GM21381 (cell line): Measurements from ENCODE around the gene COL9A3.
"Not testable (repeated sequence)": the region's sequence is repeated elsewhere in the genome, so short reads cannot be mapped to it uniquely, and the experiment has no call there.

Experiments
- ATAC-seq: cut with Tn5 transposase; IDR thresholded peaks from one replicate; pipeline ENCODE4 v1.9.1; 2021; ENCODE audit warnings: mild to moderate bottlenecking, moderate library complexity; ENCODE audit not compliant: unreplicated experiment

The COL9A3 gene

GRCh38 chr20:62832951-62833391 lies 16.1 kb downstream of the COL9A3 start:
- ATAC-seq = no peak

- no peak for ATAC-seq
These were observed 18.3 kb downstream of the COL9A3 start for GRCh38 chr20:62834967-62835730.

DNA sequence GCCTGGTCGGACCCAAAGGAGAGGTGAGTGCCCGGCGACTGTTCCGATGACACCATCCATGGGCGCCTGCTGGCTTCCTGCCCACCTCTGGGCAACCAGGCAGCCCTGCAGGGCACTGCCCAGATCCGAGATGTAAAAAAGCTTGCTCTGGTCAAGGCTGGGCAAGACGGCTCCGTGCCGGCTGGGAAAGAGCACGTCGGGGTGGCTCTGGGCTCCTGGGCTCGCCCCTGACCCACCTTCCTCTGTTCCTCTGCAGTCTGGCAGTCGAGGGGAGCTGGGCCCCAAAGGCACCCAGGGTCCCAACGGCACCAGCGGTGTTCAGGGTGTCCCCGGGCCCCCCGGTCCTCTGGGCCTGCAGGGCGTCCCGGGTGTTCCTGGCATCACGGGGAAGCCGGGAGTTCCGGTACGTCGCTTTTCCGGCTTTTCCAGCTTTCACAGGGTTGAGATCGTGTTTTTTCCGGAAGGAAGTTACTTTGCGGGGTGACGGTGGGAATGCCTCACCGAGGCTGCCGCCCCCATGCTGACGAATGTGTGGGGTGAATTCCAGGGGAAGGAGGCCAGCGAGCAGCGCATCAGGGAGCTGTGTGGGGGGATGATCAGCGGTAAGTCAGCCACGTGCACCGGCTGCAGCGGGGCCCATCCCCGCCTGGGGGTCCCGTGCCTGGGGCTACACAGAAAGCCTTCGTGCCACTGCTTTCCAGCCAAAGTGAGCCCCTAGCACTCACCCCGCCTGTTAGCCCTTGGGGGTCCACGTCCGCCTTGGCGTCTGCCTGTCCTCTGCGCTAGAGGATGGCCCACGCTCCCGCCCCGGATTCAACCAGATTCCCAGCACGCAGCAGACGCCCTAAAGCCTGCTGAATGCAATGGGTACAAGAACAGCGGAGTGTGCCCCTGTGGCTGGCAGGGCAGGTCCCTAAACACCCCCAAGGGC lies 19.3 kb downstream of the COL9A3 start:
- no peak for ATAC-seq

GRCh38 chr20:62836967-62837490 lies 20.2 kb downstream of the COL9A3 start:
- no peak for ATAC-seq

DNA sequence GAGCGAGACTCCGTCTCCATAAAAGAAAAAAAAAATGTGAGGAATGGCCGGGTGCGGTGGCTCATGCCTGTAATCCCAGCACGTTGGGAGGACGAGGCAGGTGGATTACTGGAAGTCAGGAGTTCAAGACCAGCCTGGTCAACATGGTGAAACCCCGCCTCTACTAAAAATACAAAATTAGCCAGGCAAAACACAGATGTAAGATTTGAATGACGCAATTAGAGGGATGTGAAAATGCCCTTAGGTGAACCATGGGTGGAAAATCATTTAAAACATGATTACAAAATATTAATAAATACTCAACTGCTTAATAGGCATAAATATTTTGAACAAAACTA lies 20.9 kb downstream of the COL9A3 start:
- ATAC-seq = no peak

- peak; percentile 70 for ATAC-seq
These were observed 21.5 kb downstream of the COL9A3 start for GRCh38 chr20:62838128-62838891.

DNA sequence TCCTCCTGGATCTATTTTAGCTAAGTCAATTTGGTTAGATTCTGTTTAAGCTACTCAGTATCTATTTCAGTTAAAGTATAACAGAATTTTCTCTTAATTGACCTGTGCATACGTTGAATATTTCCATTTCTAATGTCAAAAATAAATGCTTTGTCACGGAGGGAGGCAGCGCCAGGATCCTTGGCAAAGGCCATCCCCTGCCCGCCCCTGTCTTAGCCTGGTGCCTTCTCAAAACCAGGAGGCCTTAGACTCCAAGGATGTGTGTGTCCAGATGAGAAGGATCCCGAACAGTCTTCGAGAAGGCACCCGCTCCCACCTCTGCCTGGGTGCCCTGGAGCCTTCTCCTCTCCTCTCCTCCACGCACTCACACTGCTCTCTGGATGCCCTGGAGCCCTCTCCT lies 22.4 kb downstream of the COL9A3 start:
- no peak for ATAC-seq

- no peak for ATAC-seq
These were observed 23.0 kb downstream of the COL9A3 start for GRCh38 chr20:62839816-62840215.

DNA sequence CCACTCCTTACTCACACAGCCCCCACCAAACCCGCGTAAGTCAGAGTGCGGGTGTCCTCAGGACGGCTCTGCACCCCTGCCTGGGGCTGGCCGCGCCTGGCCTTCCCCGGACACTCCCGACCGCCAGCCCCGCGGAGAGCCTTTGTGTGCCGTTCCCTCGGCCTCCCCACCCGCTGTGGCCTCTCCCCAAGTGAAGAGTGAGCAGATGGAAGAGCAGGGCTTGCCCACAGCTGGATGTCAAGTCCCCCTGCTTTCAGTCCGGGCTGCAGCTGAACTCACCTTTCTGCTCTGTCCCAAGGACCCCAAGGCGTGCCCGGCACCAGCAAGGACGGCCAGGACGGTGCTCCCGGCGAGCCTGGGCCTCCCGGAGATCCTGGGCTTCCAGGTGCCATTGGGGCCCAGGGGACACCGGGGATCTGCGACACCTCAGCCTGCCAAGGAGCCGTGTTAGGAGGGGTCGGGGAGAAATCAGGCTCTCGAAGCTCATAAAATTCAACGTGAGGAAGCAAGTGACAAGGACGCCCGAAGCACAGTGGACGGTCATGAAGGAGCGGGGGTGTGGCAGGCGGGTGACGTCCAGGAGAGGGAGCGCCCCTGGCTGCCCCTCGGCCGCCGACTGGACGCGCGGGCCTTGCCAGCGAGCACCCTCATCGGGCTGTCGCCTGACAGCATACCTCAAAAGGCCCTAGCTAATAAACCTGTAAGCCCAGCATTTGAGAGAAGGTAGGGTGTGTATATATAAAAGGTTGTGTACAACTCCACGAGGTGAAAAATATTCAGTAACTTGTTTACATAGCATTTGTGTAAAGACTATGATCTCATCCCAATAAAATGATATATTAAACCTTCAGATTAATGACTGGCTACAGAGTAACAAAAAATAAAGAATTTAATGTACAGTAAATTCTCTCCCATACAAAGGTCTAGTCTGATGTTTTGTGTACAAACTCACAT lies 23.7 kb downstream of the COL9A3 start:
- no peak for ATAC-seq

- no peak for ATAC-seq
These were observed 24.9 kb downstream of the COL9A3 start for GRCh38 chr20:62841705-62842212.

- no peak for ATAC-seq
These were observed 26.8 kb downstream of the COL9A3 start for GRCh38 chr20:62843656-62844055.

GRCh38 chr20:62844182-62844581 lies 27.3 kb downstream of the COL9A3 start:
- no peak for ATAC-seq

DNA sequence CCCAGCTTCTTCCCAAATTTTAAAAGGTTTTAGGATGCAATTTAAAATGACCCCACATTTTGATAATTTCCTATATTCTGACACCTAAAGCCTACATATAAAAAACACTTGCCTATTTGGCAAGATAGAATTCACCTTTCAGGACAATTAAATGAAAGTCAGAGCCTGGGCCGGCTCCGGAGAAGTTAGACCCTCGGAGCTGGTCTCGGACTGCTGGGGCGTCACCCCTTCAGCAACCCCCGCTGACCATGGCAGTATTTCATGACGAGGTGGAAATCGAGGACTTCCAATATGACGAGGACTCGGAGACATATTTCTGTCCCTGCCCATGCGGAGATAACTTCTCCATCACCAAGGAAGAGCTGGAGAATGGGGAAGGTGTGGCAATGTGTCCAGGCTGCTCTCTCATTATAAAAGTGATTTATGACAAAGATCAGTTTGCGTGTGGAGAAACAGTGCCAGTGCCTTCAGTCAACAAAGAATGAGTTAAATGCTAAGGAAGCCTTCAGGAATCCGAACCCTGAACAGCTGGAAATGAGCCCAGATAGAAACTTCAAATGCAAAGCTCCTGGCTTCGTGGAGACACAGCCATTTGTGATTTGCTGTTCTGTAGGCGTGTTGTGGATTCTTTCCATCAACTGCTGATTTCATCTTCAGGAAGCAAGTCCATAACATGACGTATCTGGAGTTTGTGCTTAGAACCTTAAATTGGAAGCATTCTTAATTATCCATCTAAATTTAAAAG lies 28.7 kb downstream of the COL9A3 start:
- no peak for ATAC-seq

DNA sequence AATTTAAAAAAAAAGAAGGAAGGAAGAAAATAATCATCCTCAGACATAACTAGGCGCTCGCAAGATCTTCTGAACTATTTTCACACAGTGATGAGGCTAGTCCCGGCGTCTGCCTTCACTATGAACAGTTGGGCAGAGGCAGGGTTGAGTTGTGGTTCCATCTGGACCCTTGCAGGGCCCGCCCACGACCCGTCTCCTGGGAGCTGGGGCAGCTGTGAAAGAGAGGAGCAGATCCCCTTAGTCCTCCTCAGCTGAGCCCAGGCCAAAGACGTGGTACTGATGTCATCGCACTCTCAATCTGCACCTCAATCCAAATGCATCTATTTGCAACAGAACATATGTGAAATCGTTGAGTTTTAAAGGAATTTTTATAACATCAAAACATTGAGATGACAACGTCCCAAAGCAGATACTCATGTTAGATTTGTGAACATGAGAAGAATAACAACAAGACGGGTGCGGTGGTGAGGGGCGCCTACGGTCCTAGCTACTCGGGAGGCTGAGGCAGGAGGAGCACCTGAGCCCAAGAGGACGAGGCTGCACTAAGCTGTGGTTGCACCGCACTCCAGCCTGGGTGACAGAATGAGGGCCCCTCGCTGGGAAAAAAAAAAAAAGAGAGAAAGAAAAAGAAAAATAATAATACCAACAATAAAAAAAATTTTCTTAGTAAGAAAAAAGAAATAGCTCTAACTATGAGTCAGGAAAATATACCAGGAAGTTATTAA lies 29.5 kb downstream of the COL9A3 start:
- ATAC-seq = no peak

- not testable (repeated sequence) for ATAC-seq
These were observed 32.1 kb downstream of the COL9A3 start for GRCh38 chr20:62848917-62849316.

- no peak for ATAC-seq
These were observed 32.6 kb downstream of the COL9A3 start for GRCh38 chr20:62849431-62849830.

GRCh38 chr20:62850333-62850974 lies 33.6 kb downstream of the COL9A3 start:
- no peak for ATAC-seq

GRCh38 chr20:62852196-62852595 lies 35.3 kb downstream of the COL9A3 start:
- ATAC-seq = no peak
